HEK293 (cell line): ENCODE data around the gene AATK.
A peak's percentile ranks its signal among the peaks of the same experiment; 100 is the strongest.

Experiments used
- AEBP2 ChIP-seq: fragments of 450-650 bp; formaldehyde crosslinking; IDR thresholded peaks from 2 replicates; pipeline ENCODE4 v1.5.1; 2016; ENCODE audit warnings: missing biosample characterization, missing genetic modification characterization, borderline replicate concordance
- GLIS1 ChIP-seq: fragments of 450-650 bp; formaldehyde crosslinking; IDR thresholded peaks from 2 replicates; pipeline ENCODE4 v1.5.1; 2016; ENCODE audit warnings: missing biosample characterization, missing genetic modification characterization
- KLF16 ChIP-seq: fragments of 450-650 bp; formaldehyde crosslinking; IDR thresholded peaks from 2 replicates; pipeline ENCODE4 v1.5.1; 2017; ENCODE audit warnings: missing biosample characterization, missing genetic modification characterization
- KLF7 ChIP-seq: fragments of 450-650 bp; formaldehyde crosslinking; IDR thresholded peaks from 2 replicates; pipeline ENCODE4 v1.5.1; 2016; ENCODE audit warnings: missing biosample characterization, missing genetic modification characterization, borderline replicate concordance
- KLF8 ChIP-seq: fragments of 450-650 bp; formaldehyde crosslinking; IDR thresholded peaks from 2 replicates; pipeline ENCODE4 v1.5.1; 2016; ENCODE audit warnings: missing biosample characterization, missing genetic modification characterization
- YY2 ChIP-seq: fragments of 450-650 bp; formaldehyde crosslinking; IDR thresholded peaks from 2 replicates; pipeline ENCODE4 v1.5.1; 2016; ENCODE audit warnings: missing biosample characterization, missing genetic modification characterization
- ZBTB11 ChIP-seq: fragments of 450-650 bp; formaldehyde crosslinking; conservative IDR thresholded peaks from 2 replicates; pipeline ENCODE4 v1.5.1; 2016; ENCODE audit warnings: low read depth, missing biosample characterization, missing genetic modification characterization
- ZBTB17 ChIP-seq: fragments of 450-650 bp; formaldehyde crosslinking; IDR thresholded peaks from 2 replicates; pipeline ENCODE4 v1.5.1; 2016; ENCODE audit warnings: missing biosample characterization, missing genetic modification characterization
- ZEB2 ChIP-seq: fragments of 450-650 bp; formaldehyde crosslinking; IDR thresholded peaks from 2 replicates; pipeline ENCODE4 v1.5.1; 2016; ENCODE audit warnings: missing biosample characterization, missing genetic modification characterization
- ZIC2 ChIP-seq: fragments of 450-650 bp; formaldehyde crosslinking; IDR thresholded peaks from 2 replicates; pipeline ENCODE4 v1.5.1; 2016; ENCODE audit warnings: missing biosample characterization, missing genetic modification characterization
- ZNF138 ChIP-seq: fragments of 450-650 bp; formaldehyde crosslinking; IDR thresholded peaks from 2 replicates; pipeline ENCODE4 v1.5.1; 2016; ENCODE audit warnings: missing biosample characterization, missing genetic modification characterization, borderline replicate concordance
- ZNF146 ChIP-seq: fragments of 450-650 bp; formaldehyde crosslinking; IDR thresholded peaks from 2 replicates; pipeline ENCODE4 v1.5.1; 2016; ENCODE audit warnings: missing biosample characterization, missing genetic modification characterization
- ZNF16 ChIP-seq: fragments of 450-650 bp; formaldehyde crosslinking; IDR thresholded peaks from 2 replicates; pipeline ENCODE4 v1.5.1; 2016; ENCODE audit warnings: low read depth, missing biosample characterization, missing genetic modification characterization
- ZNF175 ChIP-seq: fragments of 450-650 bp; formaldehyde crosslinking; IDR thresholded peaks from 2 replicates; pipeline ENCODE4 v1.5.1; 2016; ENCODE audit warnings: missing biosample characterization, missing genetic modification characterization
- ZNF23 ChIP-seq: fragments of 450-650 bp; formaldehyde crosslinking; IDR thresholded peaks from 2 replicates; pipeline ENCODE4 v1.5.1; 2016; ENCODE audit warnings: missing biosample characterization, missing genetic modification characterization, borderline replicate concordance
- ZNF280C ChIP-seq: fragments of 450-650 bp; formaldehyde crosslinking; IDR thresholded peaks from 2 replicates; pipeline ENCODE4 v1.5.1; 2016; ENCODE audit warnings: missing biosample characterization, missing genetic modification characterization
- ZNF311 ChIP-seq: fragments of 450-650 bp; formaldehyde crosslinking; IDR thresholded peaks from 2 replicates; pipeline ENCODE4 v1.5.1; 2017; ENCODE audit warnings: missing biosample characterization, missing genetic modification characterization, borderline replicate concordance
- ZNF341 ChIP-seq: fragments of 450-650 bp; formaldehyde crosslinking; IDR thresholded peaks from 2 replicates; pipeline ENCODE4; 2016; ENCODE audit warnings: low read depth, missing biosample characterization, missing genetic modification characterization
- ZNF354C ChIP-seq: fragments of 450-650 bp; formaldehyde crosslinking; IDR thresholded peaks from 2 replicates; pipeline ENCODE4 v1.5.1; 2016; ENCODE audit warnings: missing biosample characterization, missing genetic modification characterization, low read depth, borderline replicate concordance
- ZNF473 ChIP-seq: fragments of 450-650 bp; formaldehyde crosslinking; IDR thresholded peaks from 2 replicates; pipeline ENCODE4 v1.5.1; 2017; ENCODE audit warnings: missing biosample characterization, missing genetic modification characterization
- ZNF560 ChIP-seq: fragments of 450-650 bp; formaldehyde crosslinking; IDR thresholded peaks from 2 replicates; pipeline ENCODE4 v1.5.1; 2017; ENCODE audit warnings: missing biosample characterization, missing genetic modification characterization, borderline replicate concordance
- ZNF610 ChIP-seq: fragments of 450-650 bp; formaldehyde crosslinking; IDR thresholded peaks from 2 replicates; pipeline ENCODE4 v1.5.1; 2016; ENCODE audit warnings: missing biosample characterization, missing genetic modification characterization, borderline replicate concordance
- ZNF677 ChIP-seq: fragments of 450-650 bp; IDR thresholded peaks from 2 replicates; pipeline ENCODE4 v1.5.0; 2018; ENCODE audit warnings: missing biosample characterization, mild to moderate bottlenecking, missing genetic modification characterization, moderate library complexity
- ZNF692 ChIP-seq: fragments of 450-650 bp; formaldehyde crosslinking; IDR thresholded peaks from 2 replicates; pipeline ENCODE4 v1.5.1; 2016; ENCODE audit warnings: missing biosample characterization, missing genetic modification characterization
- ZNF76 ChIP-seq: fragments of 450-650 bp; formaldehyde crosslinking; IDR thresholded peaks from 2 replicates; pipeline ENCODE4; 2016; ENCODE audit warnings: low read depth, missing biosample characterization, missing genetic modification characterization, borderline replicate concordance
- ZNF830 ChIP-seq: fragments of 450-650 bp; IDR thresholded peaks from 2 replicates; pipeline ENCODE4 v1.5.0; 2018; ENCODE audit warnings: missing biosample characterization, missing genetic modification characterization, low read depth, mild to moderate bottlenecking, moderate library complexity
- TF ChIP-seq, protein P1 (sequence below): fragments of 450-650 bp; formaldehyde crosslinking; IDR thresholded peaks from 2 replicates; pipeline ENCODE4 v1.5.1; 2016; ENCODE audit warnings: missing biosample characterization, missing genetic modification characterization

Gene AATK

GRCh38 chr17:81142301-81143199 is 23.5 kb downstream of the AATK start (continued):
- TF ChIP-seq YY2 (tag by site-specific recombination) (no peak), ZNF473 (tag by site-specific recombination) (no peak), ZNF677 (tag by site-specific recombination) (no peak), ZNF16 (tag by site-specific recombination) (no peak), ZIC2 (tag by site-specific recombination) (no peak; the same call in 1 of the 2 replicates), ZNF692 (tag by site-specific recombination) (no peak), GLIS1 (tag by site-specific recombination) (peak; percentile 76), KLF8 (tag by site-specific recombination) (no peak), ZNF610 (tag by site-specific recombination) (no peak), AEBP2 (tag by site-specific recombination) (no peak), ZNF560 (tag by site-specific recombination) (no peak), ZNF23 (tag by site-specific recombination) (no peak), KLF16 (tag by site-specific recombination) (no peak), ZNF146 (tag by site-specific recombination) (no peak), ZNF280C (tag by site-specific recombination) (no peak), ZBTB11 (tag by site-specific recombination) (no peak), ZNF341 (tag by site-specific recombination) (0 out of 2 replicates have a peak, but pooled peaks have one; percentile 28), ZNF138 (tag by site-specific recombination) (no peak), KLF7 (tag by site-specific recombination) (no peak), ZEB2 (tag by site-specific recombination) (no peak), ZNF76 (tag by site-specific recombination) (peak; percentile 59; the same call in 1 of the 2 replicates), ZNF311 (tag by site-specific recombination) (no peak), ZNF175 (tag by site-specific recombination) (no peak), ZNF354C (tag by site-specific recombination) (no peak), ZBTB17 (tag by site-specific recombination) (peak; percentile 17; the same call in 1 of the 2 replicates), ZNF830 (tag by site-specific recombination) (no peak)
- TF ChIP-seq, protein P1, sequence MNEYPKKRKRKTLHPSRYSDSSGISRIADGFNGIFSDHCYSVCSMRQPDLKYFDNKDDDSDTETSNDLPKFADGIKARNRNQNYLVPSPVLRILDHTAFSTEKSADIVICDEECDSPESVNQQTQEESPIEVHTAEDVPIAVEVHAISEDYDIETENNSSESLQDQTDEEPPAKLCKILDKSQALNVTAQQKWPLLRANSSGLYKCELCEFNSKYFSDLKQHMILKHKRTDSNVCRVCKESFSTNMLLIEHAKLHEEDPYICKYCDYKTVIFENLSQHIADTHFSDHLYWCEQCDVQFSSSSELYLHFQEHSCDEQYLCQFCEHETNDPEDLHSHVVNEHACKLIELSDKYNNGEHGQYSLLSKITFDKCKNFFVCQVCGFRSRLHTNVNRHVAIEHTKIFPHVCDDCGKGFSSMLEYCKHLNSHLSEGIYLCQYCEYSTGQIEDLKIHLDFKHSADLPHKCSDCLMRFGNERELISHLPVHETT (tag by site-specific recombination): no peak
